GM18511 (cell line): ENCODE data around the gene FAM209B.
"Not testable (repeated sequence)": the region's sequence is repeated elsewhere in the genome, so short reads cannot be mapped to it uniquely, and the experiment has no call there.

Source experiments
- ATAC-seq: cut with Tn5 transposase; IDR thresholded peaks from one replicate; pipeline ENCODE4 v1.9.1; 2021; ENCODE audit warnings: mild to moderate bottlenecking, moderate library complexity; ENCODE audit not compliant: unreplicated experiment

FAM209B gene, protein sequence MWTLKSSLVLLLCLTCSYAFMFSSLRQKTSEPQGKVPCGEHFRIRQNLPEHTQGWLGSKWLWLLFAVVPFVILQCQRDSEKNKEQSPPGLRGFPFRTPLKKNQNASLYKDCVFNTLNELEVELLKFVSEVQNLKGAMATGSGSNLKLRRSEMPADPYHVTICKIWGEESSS

DNA sequence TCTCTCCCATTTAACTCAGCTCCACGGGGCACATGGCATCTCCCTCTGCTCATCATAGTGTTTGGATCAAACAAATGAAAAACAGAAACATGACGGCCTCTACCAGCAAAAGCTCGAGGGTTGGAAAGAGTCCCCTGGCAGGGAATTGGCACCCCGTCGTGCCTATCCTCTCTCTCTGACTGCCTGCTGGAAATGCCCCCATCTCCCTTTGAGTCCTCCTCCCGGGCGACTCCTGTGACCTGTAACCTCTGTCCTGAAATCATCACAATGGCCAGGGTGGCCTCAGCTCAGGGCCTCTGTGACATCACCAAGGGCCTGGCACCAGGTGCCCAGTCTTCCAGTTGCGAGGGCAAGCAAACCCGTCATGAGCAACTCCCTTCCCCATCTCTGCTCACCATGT, at the start of gene FAM209B:
TSS of gene FAM209B (plus strand) at position 301 of the 400 bp plus-strand sequence. CDS start at position 397, 96 bp downstream.
- not testable (repeated sequence) for ATAC-seq

DNA sequence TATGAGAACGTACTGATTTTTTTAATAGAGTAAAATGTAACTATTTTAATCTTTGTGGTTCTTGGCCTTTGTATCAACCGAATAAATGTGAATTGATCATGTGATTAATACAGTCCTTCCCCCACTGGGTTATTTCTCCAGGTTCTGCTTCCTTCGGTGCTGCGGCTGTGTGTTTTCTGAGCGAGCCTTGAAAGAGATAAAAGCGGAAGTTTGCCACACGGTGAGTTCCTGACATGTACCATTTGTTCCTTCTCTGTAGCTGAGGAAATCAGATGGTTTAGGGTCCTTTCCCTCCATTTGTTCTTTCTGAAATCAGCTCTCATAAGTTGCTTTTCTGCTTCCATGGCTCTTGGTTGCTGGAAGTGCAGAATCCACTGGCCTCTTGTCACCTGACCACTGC, 49.1 kb upstream of the FAM209B start:
- ATAC-seq, result no peak

DNA sequence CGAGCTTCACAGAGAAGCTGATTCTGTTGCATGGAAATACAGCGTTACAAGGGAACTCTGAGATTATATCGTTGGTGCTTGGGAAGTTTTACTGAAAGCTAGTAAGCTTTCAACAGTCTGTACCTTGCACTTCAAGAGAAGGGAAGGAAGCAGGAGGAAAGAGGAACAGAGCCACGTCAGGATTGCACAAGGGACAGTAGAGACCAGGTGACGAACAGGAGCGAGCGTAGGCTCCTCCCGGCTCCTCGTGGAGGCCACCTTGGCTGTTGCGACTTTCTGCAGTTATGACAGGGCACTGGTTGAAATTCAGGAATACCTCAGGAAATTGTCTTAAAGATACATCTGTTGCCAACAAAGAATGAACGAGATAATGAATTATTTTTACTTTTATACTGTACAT, 45.8 kb upstream of the FAM209B start:
- ATAC-seq, result no peak

DNA sequence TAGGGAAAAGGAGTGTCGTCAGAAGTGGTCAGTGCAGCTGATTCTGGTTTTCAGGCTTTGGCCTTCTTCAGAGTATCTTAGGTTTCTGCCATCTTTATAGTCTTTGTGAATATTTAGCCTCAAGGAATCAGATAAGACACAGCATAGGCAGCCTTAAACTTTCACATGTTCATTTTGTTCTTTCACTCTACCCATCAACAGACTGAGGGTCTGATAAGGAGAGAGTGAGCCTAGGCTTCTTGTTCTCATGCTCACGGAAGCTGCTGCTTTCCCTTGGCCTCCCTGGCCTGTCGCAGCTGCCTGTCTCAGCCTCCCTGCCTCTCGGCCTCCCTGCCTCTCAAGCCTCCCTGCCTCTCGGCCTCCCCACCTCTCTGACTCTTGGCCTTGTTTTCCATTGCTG, 44.5 kb upstream of the FAM209B start:
- ATAC-seq, result no peak

DNA sequence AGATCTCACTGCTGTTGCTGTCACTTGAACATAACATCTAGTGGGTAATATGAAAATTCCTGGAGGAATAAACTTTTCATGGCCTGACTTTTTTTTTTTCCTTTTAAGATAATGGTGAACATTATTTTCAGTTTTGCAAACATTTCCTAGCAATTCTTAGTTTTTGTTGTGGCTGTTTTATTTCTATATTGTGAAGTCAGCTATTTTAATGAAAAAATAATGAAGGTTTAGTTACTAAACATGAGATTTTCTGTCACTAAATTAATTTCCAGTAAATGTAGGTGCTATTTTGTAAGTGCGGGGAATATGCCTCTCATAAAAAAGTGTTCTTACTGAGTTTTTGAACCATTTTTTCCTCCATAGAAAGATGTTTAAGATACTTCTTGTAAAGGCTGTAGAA, 31.9 kb upstream of the FAM209B start:
- no peak for ATAC-seq

DNA sequence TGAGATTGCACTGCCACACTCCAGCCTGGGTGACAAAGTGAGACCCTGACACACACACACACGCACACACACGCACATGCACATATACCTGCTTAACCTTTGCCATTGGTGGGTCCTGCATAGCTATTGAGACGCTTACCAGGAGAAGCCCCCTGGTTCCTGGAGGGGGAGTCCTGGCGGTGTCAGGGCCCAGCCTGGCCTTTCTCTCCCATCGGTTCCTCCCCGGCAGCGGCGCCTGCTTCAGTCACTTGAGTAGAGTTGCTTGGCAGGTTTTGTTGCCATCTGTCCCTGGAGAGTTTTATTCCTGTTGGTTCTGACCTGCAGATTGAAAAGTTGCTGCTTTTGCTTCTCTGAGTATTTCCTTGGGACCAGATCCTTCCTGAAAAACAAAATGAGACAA, 29.1 kb upstream of the FAM209B start:
- no peak for ATAC-seq

DNA sequence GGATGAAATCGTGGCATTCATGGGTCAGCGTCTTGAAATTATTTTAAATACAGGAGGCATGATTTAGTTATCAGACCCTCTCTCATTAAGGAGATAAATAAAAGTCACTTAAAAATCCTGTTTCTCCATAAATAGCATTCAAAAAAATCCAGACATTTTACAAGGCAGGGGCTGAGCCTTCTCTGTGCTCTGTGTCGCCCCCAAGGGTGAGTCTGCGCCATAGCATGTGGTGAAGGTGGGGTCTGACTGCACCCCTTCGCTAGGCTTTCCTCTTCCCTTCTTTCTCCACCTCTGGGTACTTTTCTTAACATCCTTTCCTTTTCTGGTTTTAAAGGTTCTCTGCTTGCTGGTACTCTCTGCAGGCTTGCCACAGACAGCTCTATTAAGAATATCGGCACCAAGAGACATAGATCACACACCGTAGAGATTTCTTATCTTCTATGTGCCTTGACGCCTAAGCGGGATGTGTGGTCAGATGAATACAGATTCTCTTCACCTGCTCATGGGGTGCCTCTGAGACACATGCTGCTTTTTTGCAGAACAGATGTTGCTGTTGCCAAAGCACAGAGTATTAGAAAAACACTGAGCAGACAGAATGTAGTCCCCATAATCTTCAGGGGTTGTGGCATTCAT, 28.6 kb upstream of the FAM209B start:
- no peak for ATAC-seq

DNA sequence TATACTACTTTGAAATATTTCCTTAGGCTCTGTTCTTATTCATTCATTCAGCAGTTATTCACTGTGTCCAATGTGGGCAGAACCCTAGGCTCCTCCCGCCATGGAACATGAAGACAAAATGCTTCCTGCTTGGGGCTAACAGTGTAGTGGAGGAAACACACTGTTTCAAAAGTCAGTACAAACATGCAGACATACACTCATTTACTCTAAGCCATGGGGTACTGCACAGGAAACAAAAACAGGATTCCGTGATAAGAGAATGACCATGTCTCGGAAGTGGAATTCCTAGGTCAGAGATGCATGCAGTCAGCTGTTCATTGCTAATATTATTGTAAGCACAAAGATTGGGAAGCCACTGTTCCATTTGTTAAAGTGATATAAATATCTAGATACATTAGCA, 26.9 kb upstream of the FAM209B start:
- no peak for ATAC-seq

DNA sequence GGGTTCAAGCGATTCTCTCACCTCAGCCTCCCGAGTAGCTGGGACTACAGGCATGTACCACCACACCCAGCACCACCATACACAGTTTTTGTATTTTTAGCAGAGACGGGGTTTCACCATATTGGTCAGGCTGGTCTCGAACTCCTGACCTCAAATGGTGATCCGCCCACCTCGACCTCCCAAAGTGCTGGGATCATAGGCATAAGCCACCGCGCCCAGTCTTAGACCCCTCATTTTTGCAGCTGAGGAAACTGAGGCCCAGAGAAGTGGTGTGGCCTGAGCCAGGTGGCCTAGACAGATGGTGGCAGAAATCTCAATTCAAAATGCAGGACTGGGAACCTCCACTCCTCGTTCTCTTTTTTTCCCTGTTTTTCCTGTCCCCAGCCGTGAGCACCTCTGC, 21.1 kb upstream of the FAM209B start:
- no peak for ATAC-seq

DNA sequence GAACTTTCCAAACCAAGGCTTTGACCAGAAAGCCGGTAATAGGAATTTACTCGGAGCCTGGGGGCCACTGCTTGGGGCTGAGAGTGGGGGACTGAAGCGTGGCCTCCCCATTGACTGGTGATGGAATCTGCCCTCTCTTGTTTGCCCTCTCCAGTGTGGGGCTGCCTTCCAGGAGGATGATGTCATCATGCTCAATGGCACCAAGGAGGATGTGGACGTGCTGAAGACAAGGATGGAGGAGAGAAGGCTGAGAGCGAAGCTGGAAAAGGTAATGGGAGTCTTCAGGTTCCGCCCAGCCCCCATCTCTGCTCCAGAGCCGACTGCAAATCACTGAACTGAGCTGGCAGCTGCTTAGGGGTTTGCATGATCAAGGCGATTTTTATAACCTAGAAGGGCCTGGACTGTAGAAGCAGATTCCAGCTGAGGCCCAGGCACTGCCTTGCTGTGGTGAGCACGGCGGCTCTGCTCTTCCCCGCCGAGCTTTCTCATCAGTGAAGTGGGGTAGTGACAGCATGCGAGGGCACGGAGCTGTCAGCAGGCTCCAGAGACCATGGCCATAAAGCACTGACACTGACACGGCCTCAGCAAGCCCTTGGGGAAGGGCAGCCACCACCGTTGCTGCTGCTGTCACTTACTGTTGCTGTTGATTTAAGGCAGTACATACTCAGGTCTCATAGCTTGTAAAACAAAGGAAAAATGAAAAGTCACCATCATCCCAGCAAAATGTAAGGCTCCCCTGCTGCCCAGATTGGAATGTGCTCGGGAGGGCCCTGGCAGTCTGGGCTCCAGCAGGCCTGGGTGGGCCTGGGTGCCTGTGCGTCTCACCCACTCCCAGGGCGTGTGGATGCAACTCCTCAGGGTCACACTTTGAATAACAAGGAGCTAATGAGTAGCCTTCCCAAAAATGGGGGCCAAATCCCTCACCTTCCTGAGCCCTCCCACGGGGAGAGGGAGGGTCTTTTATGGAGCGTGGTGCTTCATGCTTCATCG, 19.6 kb upstream of the FAM209B start:
- no peak for ATAC-seq

DNA sequence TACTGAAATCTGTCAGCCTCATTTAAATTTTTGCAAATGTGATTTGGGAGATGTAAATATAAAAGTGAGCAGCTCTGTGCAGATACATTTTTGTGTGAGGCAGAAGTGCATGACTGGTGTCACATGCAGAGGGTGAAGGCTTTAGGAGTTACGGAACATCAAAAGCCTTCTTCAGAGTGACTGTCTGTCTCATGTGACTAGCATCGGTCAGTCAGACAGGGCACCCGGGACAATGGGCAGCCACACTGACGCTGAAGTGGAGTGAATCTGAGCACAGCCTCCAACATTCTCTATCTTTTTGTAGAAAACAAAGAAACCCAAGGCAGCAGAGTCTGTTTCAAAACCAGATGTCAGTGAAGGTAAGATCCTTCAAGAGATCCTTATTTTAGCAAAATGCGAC, 16.4 kb upstream of the FAM209B start:
- ATAC-seq, result no peak

DNA sequence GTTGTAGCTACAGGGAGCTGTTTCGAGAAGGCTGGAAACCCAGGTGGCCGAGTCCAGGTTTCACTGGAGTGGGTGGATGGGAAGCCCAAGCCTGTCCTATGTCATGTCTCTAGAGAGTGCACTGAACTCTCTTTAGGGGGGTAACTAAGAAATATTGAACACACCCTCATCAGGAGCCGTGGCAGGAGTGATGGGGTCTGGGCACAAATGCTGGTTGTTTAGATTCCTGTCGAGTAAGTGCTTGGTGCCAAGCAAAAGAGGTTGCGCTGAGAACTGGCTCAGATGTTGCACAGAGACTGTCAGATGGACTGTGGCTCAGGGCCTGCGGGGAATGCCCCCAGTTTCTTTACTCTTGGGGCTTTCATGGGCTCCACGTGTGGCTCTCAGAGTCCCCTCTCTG, 15.8 kb upstream of the FAM209B start:
- no peak for ATAC-seq

DNA sequence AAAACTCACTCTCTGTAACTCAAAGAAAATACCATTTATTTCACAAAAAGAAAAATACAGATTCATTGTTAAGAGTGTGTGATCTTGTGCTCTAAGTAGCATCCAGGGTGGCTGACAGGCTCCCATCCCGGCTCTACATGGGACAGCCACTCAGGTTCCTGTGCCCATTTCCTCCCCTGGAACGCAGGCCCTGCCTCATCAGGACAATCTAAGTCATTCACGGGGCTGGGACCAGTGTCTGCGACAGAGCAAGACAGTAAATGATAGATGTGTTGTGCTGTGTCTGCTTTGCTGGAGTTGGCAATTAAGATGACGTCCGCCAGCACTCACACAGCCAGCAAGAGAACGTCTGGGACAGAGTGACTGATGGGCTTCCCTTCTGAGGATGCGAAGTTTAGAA, 15.4 kb upstream of the FAM209B start:
- ATAC-seq, result no peak

DNA sequence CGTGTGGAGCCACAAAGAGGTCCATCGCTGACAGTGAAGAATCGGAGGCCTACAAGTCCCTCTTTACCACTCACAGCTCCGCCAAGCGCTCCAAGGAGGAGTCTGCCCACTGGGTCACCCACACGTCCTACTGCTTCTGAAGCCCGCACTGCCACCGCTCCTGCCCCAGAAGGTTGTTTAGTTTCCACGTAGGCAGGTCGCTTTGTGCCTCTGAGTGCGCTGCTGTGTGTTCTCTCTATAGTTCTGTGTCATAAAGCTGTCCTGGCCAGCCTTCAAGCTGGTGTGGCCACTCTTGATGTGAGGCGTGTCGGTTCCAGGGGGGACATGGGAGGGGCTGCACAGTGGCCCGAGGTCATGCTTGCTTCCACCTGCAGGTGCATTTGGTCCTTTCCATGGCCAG, 14.9 kb upstream of the FAM209B start:
- no peak for ATAC-seq

DNA sequence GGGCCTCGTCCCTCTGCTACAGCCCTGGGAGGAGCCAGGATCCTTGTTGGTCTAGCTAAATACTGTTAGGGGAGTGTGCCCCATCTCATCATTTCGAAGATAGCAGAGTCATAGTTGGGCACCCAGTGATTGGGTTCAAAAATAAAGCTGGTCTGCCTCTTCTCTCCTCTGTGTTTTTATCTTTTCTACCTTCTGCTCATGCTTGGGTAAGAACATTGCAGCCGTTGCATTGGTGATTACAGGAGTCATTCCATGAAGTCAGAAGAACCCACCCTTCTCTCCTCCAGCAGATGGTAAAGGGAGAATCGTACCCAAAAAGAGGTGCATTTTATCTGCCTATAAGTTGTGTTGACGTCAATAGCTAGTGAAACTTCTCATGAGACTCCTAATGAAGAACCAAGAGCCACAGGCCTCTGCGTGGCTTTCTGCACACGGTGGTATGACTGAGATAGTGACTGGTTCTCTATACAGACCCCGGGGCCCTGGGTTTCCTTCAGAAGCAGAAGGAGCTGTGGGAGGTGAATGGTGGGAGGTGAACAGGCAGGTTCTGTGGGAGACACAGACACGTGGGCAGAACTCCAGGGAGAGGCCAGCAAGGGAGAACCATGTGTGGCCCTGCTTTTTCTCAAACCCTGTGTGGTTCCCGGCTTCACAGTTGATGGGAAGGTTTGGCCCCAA, 14.2 kb upstream of the FAM209B start:
- no peak for ATAC-seq

DNA sequence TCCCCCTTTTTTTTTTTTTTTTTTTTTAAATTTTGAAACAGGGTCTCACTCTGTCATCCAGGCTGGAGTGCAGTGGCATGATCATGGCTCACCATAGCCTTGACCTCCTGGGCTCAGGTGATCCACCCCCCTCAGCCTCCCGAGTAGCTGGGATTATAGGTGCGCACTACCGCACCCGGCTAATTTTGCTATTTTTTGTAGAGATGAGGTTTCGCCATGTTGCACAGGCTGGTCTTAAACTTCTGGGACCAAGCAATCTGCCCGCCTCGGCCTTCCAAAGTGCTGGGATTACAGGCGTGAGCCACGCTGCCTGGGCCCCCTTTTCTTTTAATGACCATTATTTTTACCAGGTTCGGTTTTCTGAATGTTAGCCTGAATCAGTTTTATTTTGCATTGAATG, 13.5 kb upstream of the FAM209B start:
- ATAC-seq, result no peak

DNA sequence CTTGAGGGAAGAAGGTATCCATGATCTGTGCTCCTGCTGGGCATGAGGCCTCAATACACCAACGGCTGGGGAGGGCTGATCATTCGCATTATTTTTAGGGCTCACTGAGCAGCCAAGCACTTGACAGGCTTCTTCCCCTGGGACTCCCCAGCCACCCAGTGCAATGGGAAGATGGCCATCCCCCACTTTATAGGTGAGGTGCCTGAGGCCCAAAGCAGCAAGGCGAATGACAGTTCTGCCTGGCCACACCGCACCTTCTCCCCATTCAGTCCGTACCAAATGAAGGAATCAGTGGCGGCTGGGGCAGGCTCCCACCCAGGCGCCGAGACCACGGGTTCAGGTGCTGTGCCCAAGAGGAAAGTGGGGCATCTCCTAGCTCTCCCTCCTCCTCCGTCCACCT, 12.9 kb upstream of the FAM209B start:
- no peak for ATAC-seq

DNA sequence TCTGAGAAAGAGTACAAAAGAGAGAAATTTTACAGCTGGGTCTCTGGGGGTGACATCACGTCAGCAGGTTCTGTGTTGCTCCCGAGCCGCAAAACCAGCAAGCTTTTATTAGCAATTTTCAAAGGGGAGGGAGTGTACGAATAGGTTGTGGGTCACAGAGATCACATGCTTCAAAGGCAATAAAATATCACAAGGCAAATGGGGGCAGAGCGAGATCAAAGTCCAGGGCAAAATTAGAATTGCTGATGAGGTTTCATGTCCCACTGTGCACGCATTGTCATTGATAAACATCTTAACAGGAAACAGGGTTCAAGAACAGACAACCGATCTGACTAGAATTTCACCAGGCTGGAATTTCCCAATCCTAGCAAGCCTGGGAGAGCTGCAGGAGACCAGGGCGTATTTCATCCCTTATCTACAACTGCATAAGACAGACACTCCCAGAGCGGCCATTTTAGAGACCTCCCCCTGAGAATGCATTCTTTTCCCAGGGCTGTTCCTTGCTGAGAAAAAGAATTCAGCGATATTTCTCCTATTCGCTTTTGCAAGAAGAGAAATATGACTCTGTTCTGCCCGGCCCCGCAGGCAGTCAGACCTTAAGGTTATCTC, 12.2 kb upstream of the FAM209B start:
- ATAC-seq, result not testable (repeated sequence)

DNA sequence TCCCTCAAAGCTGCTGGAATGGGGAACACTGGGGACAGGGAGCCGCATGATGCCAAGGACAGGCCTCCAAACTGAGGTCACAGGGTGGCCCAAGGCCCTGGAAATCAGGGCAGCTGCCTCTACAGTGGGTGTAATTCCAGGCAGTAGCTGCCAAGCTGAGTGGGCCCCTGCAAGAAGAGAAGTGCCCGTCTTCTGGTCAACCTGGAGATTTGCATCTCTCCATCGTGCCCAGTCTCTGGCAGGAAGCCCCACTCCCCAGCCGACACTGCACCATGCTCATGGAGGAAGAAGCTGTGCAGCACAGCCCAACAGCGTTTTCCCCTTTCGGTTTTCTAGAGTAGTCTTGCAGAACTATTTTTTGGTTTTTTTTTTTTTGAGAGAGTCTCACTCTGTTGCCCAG, 10.7 kb upstream of the FAM209B start:
- ATAC-seq, result no peak

DNA sequence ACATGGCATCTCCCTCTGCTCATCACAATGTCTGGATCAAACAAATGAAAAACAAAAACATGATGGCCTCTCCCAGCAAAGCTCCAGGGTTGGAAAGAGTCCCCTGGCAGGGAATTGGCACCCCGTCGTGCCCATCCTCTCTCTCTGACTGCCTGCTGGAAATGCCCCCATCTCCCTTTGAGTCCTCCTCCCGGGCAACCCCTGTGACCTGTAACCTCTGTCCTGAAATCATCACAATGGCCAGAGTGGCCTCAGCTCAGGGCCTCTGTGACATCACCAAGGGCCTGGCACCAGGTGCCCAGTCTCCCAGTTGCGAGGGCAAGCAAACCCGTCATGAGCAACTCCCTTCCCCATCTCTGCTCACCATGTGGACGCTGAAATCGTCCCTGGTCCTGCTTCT, 8.6 kb upstream of the FAM209B start, which contains the start of gene FAM209A:
TSS of gene FAM209A (plus strand) at position 301 of the 400 bp plus-strand sequence. CDS start at position 366, 65 bp downstream.
- ATAC-seq, result not testable (repeated sequence)

DNA sequence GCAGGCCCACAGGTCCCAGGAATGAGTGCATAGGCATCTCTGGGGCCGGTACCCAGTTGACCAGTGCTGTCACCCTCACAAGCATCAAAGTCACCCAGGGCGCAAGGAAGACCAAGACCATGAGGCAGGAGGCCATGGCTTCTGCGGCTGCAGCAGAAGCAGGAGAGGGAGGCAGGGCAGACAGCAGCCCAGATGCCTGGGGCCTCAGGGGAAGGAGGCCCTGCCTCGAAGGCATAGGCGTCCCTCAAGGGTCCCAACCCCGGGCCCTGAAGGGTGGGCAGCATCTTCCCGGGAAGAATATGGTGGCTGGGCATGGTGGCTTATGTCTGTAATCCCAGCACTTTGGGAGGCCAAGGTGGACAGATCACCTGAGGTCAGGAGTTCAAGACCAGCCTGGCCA, 5.5 kb upstream of the FAM209B start:
- ATAC-seq, result no peak
